ENCODE results near the gene ARFGAP2. TPM values are rescaled to one million over a fixed set of nuclear protein-coding genes. Genes with fewer than 3 reads are reported as not detected.
A peak's percentile ranks its signal among the peaks of the same experiment; 100 is the strongest.

Gene ARFGAP2
- total RNA-seq, 1 experiment from 2014 or later, result 73.5 TPM

DNA sequence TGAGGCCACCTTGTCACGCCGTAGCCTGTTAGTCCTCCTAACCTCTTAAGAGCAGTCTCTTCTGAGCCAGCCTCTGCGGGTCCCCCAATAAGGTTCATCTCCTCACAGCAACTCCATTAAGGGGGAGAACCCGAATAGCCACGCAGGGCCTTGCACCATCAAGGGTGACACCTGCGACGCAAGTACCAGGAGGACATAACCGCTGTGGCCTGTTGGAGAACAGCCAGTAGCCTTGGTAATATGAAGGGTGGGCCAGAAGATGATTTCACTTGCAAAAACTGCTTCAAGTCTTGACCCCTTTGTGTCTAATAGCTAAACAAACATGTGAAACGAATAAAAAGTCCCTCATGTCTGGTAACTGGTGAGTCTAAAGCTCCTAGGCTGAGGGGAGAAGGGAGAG, 14.8 kb downstream of the ARFGAP2 start:
- no peaks in the 10 kb centered on the region for H3K27me3 ChIP-seq (ENCODE audit: insufficient read depth, low read length)
- H3K4me1 ChIP-seq (ENCODE audit: control insufficient read depth in 1 of 2, insufficient read depth in 2 of 2, low read length in 2 of 2), result no peaks in the 10 kb centered on the region
- H3K27ac ChIP-seq (ENCODE audit: low read depth, low read length), result no peak overlapping the region
- POLR2A ChIA-PET, result no interaction called here
- RAD21 ChIA-PET (ENCODE audit: low non-redundant PET in 1 of 2, low total read pairs in 2 of 2, uncharacterized antibody in 2 of 2, unreplicated experiment in 2 of 2), result no interaction called here
- no peak overlapping the region for H3K4me3 ChIP-seq (replicated peaks in 1 of 2; ENCODE audit: low read depth in 1 of 2, low read length in 2 of 2)
- no peak overlapping the region for H3K9ac ChIP-seq (ENCODE audit: low read length)
- H3K9me3 ChIP-seq (ENCODE audit: control insufficient read depth in 1 of 2, insufficient read depth in 1 of 2, low read depth in 1 of 2, low read length in 2 of 2), result no peaks in the 10 kb centered on the region
- DNase-seq (ENCODE audit: low read depth, low spot score) (no peak), ATAC-seq (no peak)
- intact Hi-C loops (cut with micrococcal nuclease), result loop anchor here (1.0 kb wide), 2 partner anchors 193 to 273 kb away; no protein-coding TSS in a partner anchor
- TF ChIP-seq ELF1 (IDR thresholded peaks at IDR 0.05; ENCODE audit: borderline replicate concordance, low read depth), result no peak
- no peak for TF ChIP-seq SRF (IDR thresholded peaks at IDR 0.05; ENCODE audit: low read depth)
- TF ChIP-seq EGR1 (IDR thresholded peaks at IDR 0.05; ENCODE audit: low read depth), result no peak
- no peak for TF ChIP-seq EZH2phosphoT487 (IDR thresholded peaks at IDR 0.05; ENCODE audit: borderline replicate concordance)
- no peak for TF ChIP-seq POLR2AphosphoS5 (IDR thresholded peaks at IDR 0.05; ENCODE audit: low read depth, low read length)
- no peak overlapping the region for H2AFZ ChIP-seq (ENCODE audit: low read depth, low read length, poor library complexity, severe bottlenecking)
- H3K36me3 ChIP-seq (ENCODE audit: control insufficient read depth in 1 of 2, insufficient read depth in 2 of 2, low read length in 2 of 2), result peaks cover 15 to 17% of the 10 kb centered on the region in 2 experiments
- no peaks in the 10 kb centered on the region for H3K9me2 ChIP-seq (ENCODE audit: insufficient read depth)
- CTCF ChIA-PET, result interaction anchor here (1.9 kb wide), 1 partner anchor 8 kb away, joined by 8 read pairs; no protein-coding TSS in a partner anchor
- H3K79me2 ChIP-seq (ENCODE audit: insufficient read depth, low read length), result no peaks in the 10 kb centered on the region
- no peaks in the 10 kb centered on the region for H4K20me1 ChIP-seq (ENCODE audit: insufficient read depth)
- no peak overlapping the region for H3K4me2 ChIP-seq (ENCODE audit: low read length)
- BruUV-seq (replicated peaks), result TSS peak; percentile 8

DNA sequence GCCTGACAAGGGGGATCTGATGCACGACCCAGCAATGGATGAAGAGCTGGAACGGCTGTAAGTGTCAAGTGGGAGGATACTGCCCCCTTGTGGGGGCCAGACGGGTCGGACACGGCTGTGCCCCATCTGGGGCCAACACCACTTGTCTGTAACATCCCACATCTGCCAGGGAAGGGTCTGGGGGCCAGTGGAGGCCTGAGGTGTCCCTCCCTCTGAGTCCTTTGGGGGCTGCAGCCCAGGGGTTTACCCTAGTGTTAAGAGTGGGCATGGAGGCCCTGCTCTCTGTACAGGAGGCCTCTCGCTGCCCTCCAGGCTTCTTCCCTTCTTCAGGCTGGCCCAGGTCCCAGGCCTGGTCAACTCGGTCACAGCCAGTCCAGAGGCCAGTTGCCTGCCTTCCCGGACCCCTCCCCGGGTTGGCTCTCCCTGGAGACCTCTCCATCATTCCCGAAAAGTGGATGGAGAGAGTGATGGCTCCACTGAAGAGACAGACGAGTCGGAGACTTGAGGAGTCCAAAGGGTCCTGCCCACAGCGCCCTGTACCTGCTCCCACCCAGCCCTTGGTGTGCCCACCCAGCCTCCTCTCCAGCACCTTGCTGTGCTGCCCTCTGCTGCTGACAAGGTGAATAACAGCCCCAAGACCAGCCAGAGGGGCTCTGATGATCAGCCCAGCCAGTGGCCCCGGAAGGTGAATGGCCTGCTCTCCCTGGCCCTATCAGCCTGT, 15.4 kb downstream of the ARFGAP2 start:
- ChIA-PET POLR2A (no interaction called here), RAD21 (ENCODE audit: low non-redundant PET in 1 of 2, low total read pairs in 2 of 2, uncharacterized antibody in 2 of 2, unreplicated experiment in 2 of 2) (no interaction called here), CTCF (interaction anchor here (0.6 kb wide), 1 partner anchor 23 kb away, joined by 4 read pairs; no protein-coding TSS in a partner anchor)
- Histone ChIP-seq H3K9ac (ENCODE audit: low read length) (no peak overlapping the region), H2AFZ (ENCODE audit: low read depth, low read length, poor library complexity, severe bottlenecking) (no peak overlapping the region), H3K27ac (ENCODE audit: low read depth, low read length) (no peak overlapping the region), H3K36me3 (ENCODE audit: control insufficient read depth in 1 of 2, insufficient read depth in 2 of 2, low read length in 2 of 2) (peaks cover 9 to 11% of the 10 kb centered on the region in 2 experiments; a peak in 3 of 4 replicates), H3K27me3 (ENCODE audit: insufficient read depth, low read length) (no peaks in the 10 kb centered on the region), H3K79me2 (ENCODE audit: insufficient read depth, low read length) (no peaks in the 10 kb centered on the region), H3K4me3 (replicated peaks in 1 of 2; ENCODE audit: low read depth in 1 of 2, low read length in 2 of 2) (no peak overlapping the region), H3K9me3 (ENCODE audit: control insufficient read depth in 1 of 2, insufficient read depth in 1 of 2, low read depth in 1 of 2, low read length in 2 of 2) (no peaks in the 10 kb centered on the region), H3K9me2 (ENCODE audit: insufficient read depth) (no peaks in the 10 kb centered on the region), H3K4me2 (ENCODE audit: low read length) (no peak overlapping the region), H3K4me1 (ENCODE audit: control insufficient read depth in 1 of 2, insufficient read depth in 2 of 2, low read length in 2 of 2) (no peaks in the 10 kb centered on the region), H4K20me1 (ENCODE audit: insufficient read depth) (no peaks in the 10 kb centered on the region)
- DNase-seq (ENCODE audit: low read depth, low spot score), result no peak
- intact Hi-C loops (cut with micrococcal nuclease), result loop anchor here (1.0 kb wide), 2 partner anchors 194 to 272 kb away; no protein-coding TSS in a partner anchor
- peak; percentile 89 for ATAC-seq
- TF ChIP-seq RAD21 (IDR thresholded peaks at IDR 0.05; ENCODE audit: low read depth) (peak; percentile 71), SIN3A (IDR thresholded peaks at IDR 0.05; ENCODE audit: low read depth) (no peak), SRF (IDR thresholded peaks at IDR 0.05; ENCODE audit: low read depth) (no peak), EZH2phosphoT487 (IDR thresholded peaks at IDR 0.05; ENCODE audit: borderline replicate concordance) (no peak)
- TF ChIP-seq, protein P1, sequence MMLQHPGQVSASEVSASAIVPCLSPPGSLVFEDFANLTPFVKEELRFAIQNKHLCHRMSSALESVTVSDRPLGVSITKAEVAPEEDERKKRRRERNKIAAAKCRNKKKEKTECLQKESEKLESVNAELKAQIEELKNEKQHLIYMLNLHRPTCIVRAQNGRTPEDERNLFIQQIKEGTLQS (IDR thresholded peaks at IDR 0.05), result no peak
- TF ChIP-seq, protein P2, sequence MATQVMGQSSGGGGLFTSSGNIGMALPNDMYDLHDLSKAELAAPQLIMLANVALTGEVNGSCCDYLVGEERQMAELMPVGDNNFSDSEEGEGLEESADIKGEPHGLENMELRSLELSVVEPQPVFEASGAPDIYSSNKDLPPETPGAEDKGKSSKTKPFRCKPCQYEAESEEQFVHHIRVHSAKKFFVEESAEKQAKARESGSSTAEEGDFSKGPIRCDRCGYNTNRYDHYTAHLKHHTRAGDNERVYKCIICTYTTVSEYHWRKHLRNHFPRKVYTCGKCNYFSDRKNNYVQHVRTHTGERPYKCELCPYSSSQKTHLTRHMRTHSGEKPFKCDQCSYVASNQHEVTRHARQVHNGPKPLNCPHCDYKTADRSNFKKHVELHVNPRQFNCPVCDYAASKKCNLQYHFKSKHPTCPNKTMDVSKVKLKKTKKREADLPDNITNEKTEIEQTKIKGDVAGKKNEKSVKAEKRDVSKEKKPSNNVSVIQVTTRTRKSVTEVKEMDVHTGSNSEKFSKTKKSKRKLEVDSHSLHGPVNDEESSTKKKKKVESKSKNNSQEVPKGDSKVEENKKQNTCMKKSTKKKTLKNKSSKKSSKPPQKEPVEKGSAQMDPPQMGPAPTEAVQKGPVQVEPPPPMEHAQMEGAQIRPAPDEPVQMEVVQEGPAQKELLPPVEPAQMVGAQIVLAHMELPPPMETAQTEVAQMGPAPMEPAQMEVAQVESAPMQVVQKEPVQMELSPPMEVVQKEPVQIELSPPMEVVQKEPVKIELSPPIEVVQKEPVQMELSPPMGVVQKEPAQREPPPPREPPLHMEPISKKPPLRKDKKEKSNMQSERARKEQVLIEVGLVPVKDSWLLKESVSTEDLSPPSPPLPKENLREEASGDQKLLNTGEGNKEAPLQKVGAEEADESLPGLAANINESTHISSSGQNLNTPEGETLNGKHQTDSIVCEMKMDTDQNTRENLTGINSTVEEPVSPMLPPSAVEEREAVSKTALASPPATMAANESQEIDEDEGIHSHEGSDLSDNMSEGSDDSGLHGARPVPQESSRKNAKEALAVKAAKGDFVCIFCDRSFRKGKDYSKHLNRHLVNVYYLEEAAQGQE (IDR thresholded peaks at IDR 0.05; ENCODE audit: low read depth), result no peak
- TF ChIP-seq, protein P3, sequence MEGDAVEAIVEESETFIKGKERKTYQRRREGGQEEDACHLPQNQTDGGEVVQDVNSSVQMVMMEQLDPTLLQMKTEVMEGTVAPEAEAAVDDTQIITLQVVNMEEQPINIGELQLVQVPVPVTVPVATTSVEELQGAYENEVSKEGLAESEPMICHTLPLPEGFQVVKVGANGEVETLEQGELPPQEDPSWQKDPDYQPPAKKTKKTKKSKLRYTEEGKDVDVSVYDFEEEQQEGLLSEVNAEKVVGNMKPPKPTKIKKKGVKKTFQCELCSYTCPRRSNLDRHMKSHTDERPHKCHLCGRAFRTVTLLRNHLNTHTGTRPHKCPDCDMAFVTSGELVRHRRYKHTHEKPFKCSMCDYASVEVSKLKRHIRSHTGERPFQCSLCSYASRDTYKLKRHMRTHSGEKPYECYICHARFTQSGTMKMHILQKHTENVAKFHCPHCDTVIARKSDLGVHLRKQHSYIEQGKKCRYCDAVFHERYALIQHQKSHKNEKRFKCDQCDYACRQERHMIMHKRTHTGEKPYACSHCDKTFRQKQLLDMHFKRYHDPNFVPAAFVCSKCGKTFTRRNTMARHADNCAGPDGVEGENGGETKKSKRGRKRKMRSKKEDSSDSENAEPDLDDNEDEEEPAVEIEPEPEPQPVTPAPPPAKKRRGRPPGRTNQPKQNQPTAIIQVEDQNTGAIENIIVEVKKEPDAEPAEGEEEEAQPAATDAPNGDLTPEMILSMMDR (IDR thresholded peaks at IDR 0.05 in 2 of 3, conservative IDR thresholded peaks at IDR 0.05 in 1 of 3; ENCODE audit: borderline replicate concordance in 1 of 3, insufficient read depth in 1 of 3, low read depth in 2 of 3, low read length in 2 of 3), result peak; percentile 68 to 92 (median 82)
- no TSS peak for BruUV-seq (replicated peaks)
